Psoas muscle (tissue), 8 donors: ENCODE results near the gene TMEM169. TPM values are rescaled to one million over a fixed set of nuclear protein-coding genes. Genes with fewer than 3 reads are reported as not detected.

Experiments
- ATAC-seq, 4 donors: fragments of 200-7000 bp; cut with Tn5 transposase; one replicate each; pipeline ENCODE4 v1.9.1; 2020; ENCODE audit warnings: moderate library complexity in 3 of 4, mild to moderate bottlenecking in 2 of 4
- DNase-seq, 2 donors: peaks; one replicate each; pipeline ENCODE4 v3.0.0-alpha.2; 2020
- H3K27ac ChIP-seq: fragments of 200-600 bp; one replicate; pipeline ENCODE4 v1.8.0; 2022
- H3K27me3 ChIP-seq, 3 donors: fragments of 200-600 bp in 1 of 3; one replicate each; pipeline versions ENCODE4 v1.6.1 to v1.8.0; 2013 to 2022; ENCODE audit warnings: low read length in 2 of 3, mild to moderate bottlenecking in 2 of 3, moderate library complexity in 1 of 3; ENCODE audit not compliant: insufficient read depth in 3 of 3
- H3K36me3 ChIP-seq, 2 donors: fragments of 200-600 bp in 1 of 2; one replicate each; pipeline versions ENCODE4 v1.6.1 to v1.8.0; 2013 to 2022; ENCODE audit warnings: low read depth in 1 of 2, mild to moderate bottlenecking in 1 of 2, moderate library complexity in 1 of 2; ENCODE audit not compliant: insufficient read depth in 1 of 2
- H3K4me1 ChIP-seq: fragments of 200-600 bp; one replicate; pipeline ENCODE4 v1.8.0; 2022
- H3K4me3 ChIP-seq: fragments of 200-600 bp; one replicate; pipeline ENCODE4 v1.8.0; 2022; ENCODE audit warnings: mild to moderate bottlenecking
- H3K9me3 ChIP-seq: fragments of 200-600 bp; one replicate; pipeline ENCODE4 v1.8.0; 2022
- CTCF ChIP-seq: fragments of 200-600 bp; IDR thresholded peaks from one replicate; pipeline ENCODE4 v1.8.0; 2022; ENCODE audit warnings: antibody characterized with exemption
- WGBS, 3 donors: extraction: QIAGEN DNeasy Blood & Tissue Kit; methylation state at CpG; one replicate each; pipeline versions ENCODE4 v1.1.6 to v1.1.7; 2013; 5-methylcytosine and 5-hydroxymethylcytosine counted together
- intact Hi-C, 2 donors: fragments of 100-400 bp; cut with DNase I; formaldehyde crosslinking; loops; one replicate each; pipeline versions ENCODE4 v1.11.0 to v1.14.2; 2022
- polyA plus RNA-seq, 3 donors: library from polyadenylated mRNA; stranded (reverse); fragments of 200-250 nt; gene quantifications; one replicate each; pipeline ENCODE4 v1.2.3, GENCODE V29; 2013
- total RNA-seq, 4 donors: library from RNA; stranded (reverse); fragmentation: NEBNext Ultra II Directional in 2 of 4; extraction: Animal tissue kit (Norgen Biotek cat#: 25700) in 2 of 4; gene quantifications; one replicate each; pipeline versions ENCODE4 v1.2.1 to v1.2.4, GENCODE V29; 2021 to 2023
- donor health status: healthy with polysubstance abuse.
- donor health status: DM: no; HTN: no; CAD: no; lungs with moderate emphysema.
- donor health status: Bipolar disorder and iron deficiency.
- donor health status: healthy.
- donor health status: DM: yes; HTN: yes; CAD: no.
- donor health status: DM: no; HTN: no; CAD: no.
- donor health status: DM: no; HTN: no; CAD: no.
- donor health status: DM: yes; HTN: yes; CAD: no.

TMEM169 gene
- total and polyA plus RNA-seq, 7 donors = 0.07 to 0.41 (median 0.08) TPM; not detected in 2

- no peak for TF ChIP-seq CTCF
- no peak overlapping the region for H3K4me3 ChIP-seq
- no peaks in the 10 kb centered on the region for H3K27me3 ChIP-seq
- ATAC-seq = peak in 1 of 4 donors; percentile 47
- H3K27ac ChIP-seq = no peak overlapping the region
- intact Hi-C loops = no loop called here
- no peaks in the 10 kb centered on the region for H3K4me1 ChIP-seq
- 55 to 60% (median 60%) methylated on average over 4 of the region's 4 CpGs for WGBS, 3 donors
- no peaks in the 10 kb centered on the region for H3K9me3 ChIP-seq
- no peak for DNase-seq
- peaks cover 12 to 98% of the 10 kb centered on the region in 2 donors for H3K36me3 ChIP-seq
Measured at GRCh38 chr2:216146573-216146972, 64.9 kb downstream of the TMEM169 start.

- Histone ChIP-seq H3K4me1 (no peaks in the 10 kb centered on the region), H3K36me3 (peaks cover 11 to 98% of the 10 kb centered on the region in 2 donors), H3K27ac (no peak overlapping the region), H3K27me3 (no peaks in the 10 kb centered on the region), H3K4me3 (no peak overlapping the region), H3K9me3 (no peaks in the 10 kb centered on the region)
- no peak for DNase-seq
- WGBS, 3 donors = 92 to 96% (median 94%) methylated on average over 5 of the region's 5 CpGs
- no peak for TF ChIP-seq CTCF
- intact Hi-C loops = no loop called here
- ATAC-seq = peak in 1 of 4 donors; percentile 35
Measured at GRCh38 chr2:216147172-216148131, 65.7 kb downstream of the TMEM169 start.

GRCh38 chr2:216148983-216149382 lies 67.3 kb downstream of the TMEM169 start:
- DNase-seq (no peak), ATAC-seq (no peak)
- no peaks in the 10 kb centered on the region for H3K27me3 ChIP-seq
- H3K36me3 ChIP-seq = peaks cover 14 to 98% of the 10 kb centered on the region in 2 donors
- intact Hi-C loops = no loop called here
- no peak for TF ChIP-seq CTCF
- 96 to 99% (median 97%) methylated on average over 4 of the region's 4 CpGs for WGBS, 3 donors
- H3K4me1 ChIP-seq = no peaks in the 10 kb centered on the region
- H3K27ac ChIP-seq = no peak overlapping the region
- no peaks in the 10 kb centered on the region for H3K9me3 ChIP-seq
- H3K4me3 ChIP-seq = no peak overlapping the region

GRCh38 chr2:216149741-216150140 lies 68.0 kb downstream of the TMEM169 start:
- Histone ChIP-seq H3K9me3 (no peaks in the 10 kb centered on the region), H3K4me3 (no peak overlapping the region), H3K4me1 (no peaks in the 10 kb centered on the region), H3K27ac (no peak overlapping the region), H3K36me3 (peaks cover 8 to 97% of the 10 kb centered on the region in 2 donors), H3K27me3 (no peaks in the 10 kb centered on the region)
- intact Hi-C loops = no loop called here
- DNase-seq = no peak
- no peak for ATAC-seq
- whole genome bisulfite sequencing, 3 donors = 75 to 79% (median 76%) methylated on average over 5 of the region's 5 CpGs
- no peak for TF ChIP-seq CTCF
